Activated T-helper 1 cell treated with anti-CD3 and anti-CD28 coated beads, Interleukin-2, amount 50 U/mL, for 16 hours (primary cell): Measurements from ENCODE around the gene OR5B12.
"Not testable (repeated sequence)": the region's sequence is repeated elsewhere in the genome, so short reads cannot be mapped to it uniquely, and the experiment has no call there.

ENCODE experiments used
- DNase-seq, 2 donors: peaks; one replicate each; pipeline ENCODE4 v3.0.0-alpha.2; 2020; ENCODE audit warnings: low read depth in 1 of 2, low spot score in 1 of 2

The OR5B12 gene

DNA sequence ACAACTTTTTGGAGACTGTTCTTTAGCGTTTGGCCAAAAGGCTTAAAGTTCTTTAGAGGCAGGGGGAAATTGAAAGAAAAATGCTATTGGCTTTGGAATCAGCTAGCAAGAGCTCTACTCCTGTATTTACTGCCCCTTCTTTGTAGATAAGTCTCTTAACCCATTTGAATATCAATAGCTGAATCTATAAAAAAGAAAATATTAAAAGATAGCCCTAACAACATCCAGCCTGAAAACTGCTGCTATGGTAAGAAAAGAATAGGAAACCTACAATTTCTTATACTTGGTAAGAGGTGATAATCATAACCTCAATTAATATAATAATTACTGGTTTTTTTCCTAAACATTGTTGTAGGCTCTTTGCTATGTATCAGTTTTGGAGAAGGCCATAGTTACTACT is at the start of gene OR5B12:
Gene OR5B12, minus strand, starts transcription at position 101 of the 400 bp plus-strand sequence. CDS start 2,085 bp downstream, outside the sequence.
- DNase-seq: no peak

DNA sequence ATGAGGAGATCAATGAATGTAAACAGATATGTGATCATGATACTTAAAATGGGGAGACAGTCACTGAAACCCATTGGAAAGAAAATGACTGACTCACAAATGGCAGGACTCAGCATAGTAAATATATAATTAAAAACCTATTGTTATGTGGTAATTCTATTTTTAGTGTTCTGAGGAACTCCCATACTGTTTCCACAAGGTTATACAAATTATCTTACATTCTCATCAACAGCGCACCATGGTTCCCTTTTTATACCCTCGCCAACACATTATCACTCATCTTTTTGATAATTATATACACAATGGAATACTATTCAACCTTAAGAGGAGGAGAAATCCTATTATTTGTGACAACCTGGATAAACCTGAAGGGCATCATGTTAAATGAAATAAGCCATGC is 48.8 kb upstream of the OR5B12 start:
- no peak for DNase-seq

DNA sequence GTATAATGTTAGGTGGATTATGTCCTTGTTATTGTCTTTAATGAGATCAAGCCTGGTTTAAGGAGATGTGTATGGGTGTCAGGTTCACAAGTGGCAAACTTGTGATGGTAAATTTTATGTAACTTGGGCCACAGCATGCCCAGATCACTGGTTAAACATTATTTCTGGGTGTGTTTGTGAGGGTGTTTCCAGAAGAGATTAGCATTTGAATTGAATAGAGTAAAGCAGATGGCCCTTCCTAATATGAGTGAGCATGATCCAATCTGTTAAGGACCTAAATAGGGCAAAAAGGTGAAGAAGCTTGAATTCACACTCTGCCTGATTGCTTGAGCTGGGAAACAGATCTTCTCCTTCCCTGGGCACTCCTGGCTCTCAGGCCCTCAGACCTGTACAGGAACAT is 45.1 kb upstream of the OR5B12 start:
- DNase-seq: no peak

DNA sequence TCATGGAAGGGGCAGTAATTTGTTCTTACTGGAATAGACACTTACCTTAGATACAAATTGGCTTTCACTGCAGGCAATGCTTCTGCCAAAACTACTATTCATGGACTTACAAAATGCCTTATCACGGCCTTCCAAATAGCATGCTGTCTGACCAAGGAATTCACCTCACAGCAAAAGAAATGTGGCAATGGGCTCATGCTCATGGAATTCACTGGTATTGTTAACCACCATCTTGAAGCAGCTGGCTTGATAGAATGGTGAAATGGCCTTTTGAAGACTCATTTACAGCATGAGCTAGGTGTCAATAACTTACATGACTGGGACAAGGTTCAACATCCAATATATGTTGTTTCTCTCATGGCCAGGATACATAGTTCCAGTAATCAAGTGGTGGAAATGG is 43.9 kb upstream of the OR5B12 start:
- no peak for DNase-seq

DNA sequence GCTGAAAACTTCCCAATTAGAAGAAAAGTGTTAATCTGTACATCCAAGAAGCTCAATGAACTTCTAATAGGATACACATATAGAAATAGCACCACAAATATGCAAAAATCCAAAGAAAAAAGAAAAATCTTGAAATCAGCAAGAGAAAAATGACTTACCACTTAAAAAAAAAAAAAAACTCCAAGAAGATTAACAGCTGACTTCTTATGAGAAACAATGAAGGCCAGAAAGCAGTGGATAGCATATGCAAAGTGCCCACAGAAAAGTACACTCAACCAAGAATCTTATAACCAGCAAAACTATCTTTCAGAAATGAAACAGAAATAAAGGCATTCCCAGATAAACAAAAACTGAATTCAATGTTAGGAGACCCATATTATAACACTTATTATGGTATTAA is 29.9 kb upstream of the OR5B12 start:
- DNase-seq: no peak

DNA sequence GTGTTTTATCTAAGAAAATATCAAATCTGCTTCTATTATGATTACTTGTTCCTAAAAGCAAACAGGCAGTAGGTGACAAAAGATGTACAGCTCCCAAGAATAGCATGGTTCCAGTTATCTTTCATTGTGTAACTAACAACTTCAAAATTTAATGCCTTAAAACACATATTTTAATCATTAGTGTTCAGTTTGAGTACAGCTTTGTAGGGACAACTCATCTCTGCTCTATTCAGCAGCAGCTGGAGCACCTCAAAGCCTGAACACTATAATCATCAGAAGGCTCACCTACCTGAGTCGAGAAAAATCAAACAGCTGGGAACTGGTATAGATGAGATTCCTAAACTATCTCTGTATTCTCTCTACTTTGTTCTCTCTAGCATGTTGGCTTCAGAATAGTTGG is 24.3 kb upstream of the OR5B12 start:
- no peak for DNase-seq

DNA sequence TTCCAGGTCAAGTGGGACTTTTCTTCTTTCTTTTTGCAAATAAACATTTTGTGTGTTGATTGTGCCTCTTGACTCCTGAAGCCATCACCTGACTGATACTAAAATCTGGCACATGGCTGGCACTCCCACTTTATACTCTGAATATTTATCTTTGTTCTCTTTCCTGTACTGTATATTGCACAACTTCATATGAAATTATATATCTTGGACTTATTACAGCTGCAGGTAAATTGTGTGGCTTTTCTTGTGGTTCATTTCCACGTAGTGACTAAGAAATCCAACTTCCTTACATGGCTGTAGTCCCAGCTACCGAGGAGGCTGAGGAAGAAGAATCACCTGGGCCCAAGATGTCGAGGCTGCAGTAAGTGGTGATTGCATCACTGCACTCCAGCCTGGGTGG is 23.7 kb upstream of the OR5B12 start:
- no peak for DNase-seq

DNA sequence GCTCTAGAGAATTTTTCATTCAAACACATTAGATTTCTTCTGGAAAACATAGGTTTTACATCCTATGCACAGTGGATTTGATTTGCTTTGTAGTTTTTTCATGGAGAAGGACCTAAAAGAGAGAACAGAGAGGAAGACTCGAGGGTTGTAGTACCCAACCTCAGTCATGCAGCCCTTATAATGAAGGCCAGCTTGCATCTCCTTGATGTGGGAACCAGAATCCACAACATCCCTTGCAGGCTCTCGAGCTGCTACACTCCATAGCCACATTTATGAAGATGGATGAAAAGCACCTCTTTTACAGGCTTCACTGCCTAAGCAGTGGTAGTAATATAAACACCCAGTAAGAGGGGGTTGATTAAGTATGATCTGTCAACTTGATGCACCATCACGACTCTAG is 9.5 kb upstream of the OR5B12 start:
- DNase-seq: no peak

DNA sequence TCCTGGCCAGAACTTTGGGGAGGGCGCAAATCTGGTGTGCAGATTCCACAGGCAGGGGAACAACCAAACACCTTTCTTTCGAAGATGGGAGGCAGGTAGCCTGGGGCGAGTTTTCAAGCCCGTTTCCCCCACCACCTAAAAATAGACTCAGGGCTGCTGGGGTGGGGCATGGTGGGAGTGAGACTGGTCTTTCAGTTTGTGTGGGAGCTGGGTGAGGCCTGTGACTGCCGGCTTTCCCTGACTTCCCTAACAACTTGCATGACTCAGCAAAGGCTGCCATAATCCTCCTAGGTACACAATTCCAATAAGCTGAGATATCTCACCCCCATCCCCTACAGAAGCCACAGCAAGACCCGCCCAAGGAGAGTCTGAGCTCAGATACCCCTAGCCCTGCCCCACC is 4.3 kb upstream of the OR5B12 start:
- no peak for DNase-seq

DNA sequence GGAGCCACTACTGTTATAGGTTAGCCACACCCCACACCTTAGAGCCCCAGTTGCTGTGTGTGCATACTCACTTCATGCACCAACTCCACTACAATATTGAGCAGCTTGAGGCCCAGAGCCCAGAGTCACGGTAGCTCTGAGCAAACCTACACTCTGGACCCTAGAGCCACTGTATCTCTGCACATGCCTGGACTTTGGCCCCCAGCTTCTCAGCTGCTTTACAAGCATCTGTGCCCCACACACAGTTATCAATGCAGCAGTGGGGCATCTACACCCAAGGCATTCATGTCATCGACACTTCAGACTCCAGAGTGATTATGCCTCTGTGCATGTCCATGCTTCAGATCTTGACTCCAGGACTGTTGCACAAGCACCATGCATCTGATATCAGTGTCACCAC is 2.3 kb upstream of the OR5B12 start:
- DNase-seq: no peak

DNA sequence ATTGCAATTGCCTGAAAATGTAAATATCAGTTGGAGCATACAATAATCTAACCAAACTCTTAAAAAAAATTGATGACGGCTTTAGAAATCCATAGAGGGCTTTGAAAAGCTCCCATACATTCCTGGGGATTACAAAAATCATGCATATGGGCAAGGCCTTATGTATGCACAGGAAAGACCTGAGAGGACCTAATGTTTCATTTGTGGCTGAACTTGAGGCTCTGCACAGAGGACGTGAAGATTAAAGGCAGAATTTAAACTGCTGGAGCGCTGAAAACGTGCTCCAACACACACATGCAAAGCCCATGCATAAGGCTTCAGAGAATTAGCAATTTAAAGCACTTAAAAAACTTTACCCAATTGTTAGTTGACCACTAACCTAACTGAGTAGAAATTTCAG is 3.5 kb downstream of the OR5B12 start:
- no peak for DNase-seq

DNA sequence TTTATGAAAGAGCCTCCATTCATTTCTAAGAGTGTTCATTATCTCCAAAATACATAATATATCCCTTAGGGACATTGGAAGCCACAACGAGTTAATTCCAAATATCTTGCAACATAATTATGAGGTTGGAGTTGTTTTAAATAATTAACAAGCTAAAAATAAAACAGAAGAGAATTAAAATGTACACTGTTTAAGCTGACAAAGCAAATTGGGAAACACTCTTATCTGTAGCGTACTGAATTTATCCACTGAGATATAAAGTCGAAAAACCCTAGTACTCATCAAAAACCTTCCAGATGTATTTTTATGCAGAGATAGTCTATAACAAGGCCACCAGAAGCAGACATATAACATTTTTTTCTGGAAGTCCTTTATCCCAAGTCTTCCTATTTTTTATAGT is 7.8 kb downstream of the OR5B12 start:
- DNase-seq: no peak

DNA sequence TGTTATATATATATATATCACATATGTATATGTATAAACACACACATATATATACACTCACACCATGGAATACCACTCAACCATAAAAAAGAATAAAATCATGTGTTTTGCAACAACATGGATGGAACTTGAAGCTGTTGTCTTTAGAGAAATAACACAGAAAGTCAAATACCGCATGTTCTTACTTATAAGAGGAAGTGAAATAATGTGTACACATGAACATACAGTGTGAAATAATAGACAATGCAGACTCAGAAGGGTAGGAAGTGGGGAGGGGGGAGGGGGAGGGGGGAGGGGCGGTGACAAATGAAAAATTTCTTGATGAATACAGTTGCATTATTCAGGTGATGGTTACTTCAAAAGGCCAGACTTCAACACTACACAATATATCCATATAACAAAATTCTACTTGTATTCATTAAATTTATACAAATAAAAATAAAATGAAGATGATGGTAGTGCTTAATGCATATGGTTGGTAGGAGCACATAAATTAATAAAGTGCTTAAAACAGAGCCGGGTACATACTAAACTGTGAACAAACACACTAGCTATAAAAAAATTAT is 8.3 kb downstream of the OR5B12 start:
- no peak for DNase-seq

DNA sequence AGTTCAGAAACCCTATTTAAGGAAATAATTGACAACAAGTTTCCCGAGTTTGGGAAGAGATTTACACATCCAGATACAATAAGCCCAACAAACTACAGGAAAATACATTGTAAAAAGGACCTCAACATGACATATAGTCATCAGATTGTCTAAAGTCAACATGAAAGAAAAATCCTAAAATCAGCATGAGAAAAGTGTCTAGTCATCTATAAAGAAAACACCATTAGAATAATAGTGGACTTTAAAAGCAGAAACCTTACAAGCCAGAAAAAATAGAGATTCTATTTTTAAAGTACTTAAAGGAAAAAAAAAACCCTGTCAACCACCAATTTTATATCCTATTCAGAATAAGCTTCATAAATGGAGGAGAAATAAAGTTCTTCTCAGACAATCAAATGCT is 12.8 kb downstream of the OR5B12 start:
- no peak for DNase-seq

DNA sequence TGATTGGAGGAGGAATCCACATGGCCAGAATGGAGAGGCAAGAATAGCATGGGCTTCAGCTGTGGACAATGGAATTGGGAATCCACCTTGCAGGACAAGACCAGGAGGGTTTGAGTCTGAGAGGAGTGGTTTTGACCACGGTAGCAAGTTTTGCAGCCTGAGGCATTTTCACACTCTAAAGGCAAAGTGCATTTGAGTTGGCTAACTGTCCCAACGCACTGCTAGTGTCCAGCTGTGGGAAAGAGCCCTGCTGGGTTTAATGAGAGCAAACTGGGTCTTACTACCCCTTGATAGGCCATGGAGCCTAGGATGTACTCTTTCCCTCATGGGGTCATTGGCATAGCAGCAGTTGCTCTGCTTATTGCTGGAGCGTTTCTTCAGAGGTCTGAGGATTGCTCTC is 14.0 kb downstream of the OR5B12 start, which contains the start of gene OR5B2:
Gene OR5B2, minus strand, starts transcription at position 101 of the 400 bp plus-strand sequence. CDS start 4,860 bp downstream, outside the sequence.
- no peak for DNase-seq

DNA sequence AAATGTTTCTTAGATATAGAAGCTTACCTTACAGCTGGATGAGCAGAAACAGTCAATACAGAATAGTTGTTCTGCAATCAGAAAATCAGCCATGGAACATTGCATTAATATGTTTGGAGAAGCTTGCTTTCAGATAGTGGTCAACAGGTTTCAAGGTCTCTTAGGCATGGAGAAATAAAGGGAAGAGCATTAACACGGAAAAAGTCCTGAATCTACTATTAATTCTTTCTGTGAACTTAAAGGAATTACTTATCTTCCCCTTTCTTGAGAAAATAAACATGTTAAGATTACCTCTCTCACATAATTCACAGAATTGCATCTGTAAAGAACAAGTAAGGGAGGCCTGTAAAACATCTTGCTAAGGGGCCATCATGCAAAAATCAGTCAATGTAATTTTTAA is 35.3 kb downstream of the OR5B12 start, which contains the start of gene OR5B3:
Gene OR5B3, minus strand, starts transcription at position 101 of the 400 bp plus-strand sequence. CDS start 3,465 bp downstream, outside the sequence.
- no peak for DNase-seq

DNA sequence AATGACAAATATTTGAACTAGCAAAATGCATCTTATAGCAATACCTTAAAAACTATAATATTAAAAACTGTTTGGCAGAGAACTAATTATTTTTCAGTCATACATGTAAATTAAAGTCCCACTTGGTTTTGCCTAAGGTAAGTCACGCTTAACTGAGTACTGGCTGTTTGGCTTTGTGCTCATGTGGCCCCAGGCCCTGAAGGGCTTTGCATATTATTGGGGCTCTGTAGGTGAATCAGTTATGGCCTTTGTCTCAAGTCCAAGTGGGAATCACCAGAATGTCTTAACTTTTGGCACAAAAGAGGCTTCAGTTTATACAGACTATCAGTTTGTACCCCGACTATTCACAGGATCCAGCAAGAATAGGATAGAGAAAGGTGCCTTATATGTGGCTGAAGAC is 42.4 kb downstream of the OR5B12 start:
- not testable (repeated sequence) for DNase-seq

DNA sequence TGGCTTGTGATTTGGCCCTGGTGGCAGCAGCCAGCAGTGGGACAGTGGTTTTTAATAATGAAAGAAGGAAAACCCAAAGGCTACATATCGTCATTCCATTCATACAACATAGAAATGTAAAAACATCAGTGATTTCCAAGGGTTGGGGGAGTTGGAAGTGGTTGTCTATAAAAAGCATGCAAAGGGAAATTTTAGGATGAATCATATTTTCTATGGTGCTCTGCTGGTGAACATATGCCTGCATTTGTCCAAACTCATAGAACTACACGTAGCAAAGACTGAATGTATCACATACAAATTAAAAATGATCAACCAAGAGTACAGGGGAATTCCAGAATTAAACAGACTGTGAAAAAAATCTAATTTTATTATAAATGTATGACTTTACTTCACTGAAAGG is 46.5 kb downstream of the OR5B12 start:
- no peak for DNase-seq

DNA sequence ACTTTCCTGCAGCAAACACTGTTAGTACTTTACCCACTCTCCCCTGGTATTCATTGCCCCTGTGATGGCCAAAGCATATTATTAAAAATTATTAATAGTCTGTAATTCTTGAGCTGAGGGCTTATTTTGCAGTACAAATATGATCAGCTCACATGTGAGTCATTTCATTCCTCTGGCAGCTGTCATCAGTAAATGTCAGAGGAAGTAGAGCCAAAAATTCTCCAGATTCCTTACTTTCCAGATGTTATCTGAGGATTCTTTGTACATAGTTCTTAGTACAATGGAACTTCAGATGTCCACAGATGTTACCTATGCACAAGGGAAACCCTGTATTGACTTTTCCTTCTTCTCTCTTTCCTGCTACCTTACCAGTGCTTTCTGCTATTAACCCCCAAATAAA is 47.8 kb downstream of the OR5B12 start:
- no peak for DNase-seq

DNA sequence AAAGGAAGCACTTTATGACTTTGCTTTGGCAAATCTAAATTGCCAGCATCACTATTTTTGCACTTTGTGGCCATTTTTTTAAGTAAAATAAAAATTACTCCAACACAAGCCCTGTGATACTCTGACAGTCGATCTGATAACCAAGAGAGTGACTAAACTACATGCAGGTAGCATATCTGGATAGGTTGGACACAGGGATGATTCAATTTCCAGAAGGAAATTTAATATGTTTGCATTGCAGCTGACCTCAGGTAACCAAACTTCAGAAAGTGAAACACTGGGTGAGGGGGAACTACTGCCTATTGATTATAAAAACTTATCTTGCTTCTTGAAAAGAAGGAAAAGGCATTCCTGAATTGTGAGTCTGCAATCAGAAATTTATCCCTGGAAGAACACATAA is 49.3 kb downstream of the OR5B12 start:
- DNase-seq: no peak

DNA sequence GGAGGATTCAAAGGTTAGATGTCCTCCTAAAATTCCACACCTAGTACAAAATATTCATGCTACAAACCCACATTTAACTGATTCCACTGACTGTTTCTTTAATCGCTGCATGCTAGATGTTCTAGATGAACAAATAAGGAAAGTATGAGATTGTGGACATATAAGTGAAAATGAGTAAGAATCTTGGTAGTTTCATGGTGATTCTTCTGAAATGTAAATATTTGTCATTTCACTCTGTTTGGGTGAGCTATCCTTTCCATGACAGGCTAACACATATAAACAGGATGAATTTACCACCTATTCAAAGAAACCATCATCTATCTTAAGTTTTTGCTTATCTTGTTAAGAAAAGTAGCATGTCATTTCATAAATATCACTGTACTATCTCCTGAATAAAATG is 50.2 kb downstream of the OR5B12 start:
- DNase-seq: no peak

DNA sequence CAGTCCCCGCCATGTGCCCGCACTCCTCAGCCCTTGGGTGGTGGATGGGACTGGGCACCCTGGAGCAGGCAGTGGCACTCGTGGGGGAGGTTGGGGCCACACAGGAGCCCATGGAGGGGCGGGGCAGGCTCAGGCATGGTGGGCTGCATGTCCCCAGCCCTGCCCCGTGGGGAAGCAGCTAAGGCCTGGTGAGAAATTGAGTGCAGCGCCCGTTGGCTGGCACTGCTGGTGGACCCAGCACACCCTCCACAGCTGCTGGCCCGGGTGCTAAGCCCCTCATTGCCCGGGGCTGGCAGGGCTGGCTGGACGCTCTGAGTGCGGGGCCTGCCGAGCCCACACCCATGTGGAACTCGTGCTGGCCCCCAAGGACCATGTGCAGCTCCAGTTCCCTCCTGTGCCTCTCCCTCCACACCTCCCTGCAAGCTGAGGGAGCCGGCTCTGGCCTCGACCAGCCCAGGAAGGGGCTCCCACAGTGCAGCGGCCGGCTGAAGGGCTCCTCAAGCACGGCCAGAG is 51.4 kb downstream of the OR5B12 start:
- DNase-seq: no peak
